PC-9 (cell line): ENCODE measurements around the gene RFK. TPM values are rescaled to one million over a fixed set of nuclear protein-coding genes. Genes with fewer than 3 reads are reported as not detected.

Experiments used
- BruUV-seq: library from RNA; stranded (reverse); fragments of 400-500 nt; replicated peaks from 2 replicates; lab custom pipeline; 2021; lab: Mats Ljungman, UMichigan
- CTCF ChIA-PET: fragments of 300-600 bp; sonication (Branson Sonifier 250); formaldehyde crosslinking; loops from one replicate; lab custom pipeline; 2022; ENCODE audit warnings: antibody characterized with exemption; lab: Charles Lee
- POLR2A ChIA-PET: fragments of 300-600 bp; sonication (Branson Sonifier 250); formaldehyde crosslinking; loops from one replicate; lab custom pipeline; 2022; ENCODE audit warnings: antibody characterized with exemption; ENCODE audit not compliant: unreplicated experiment; lab: Charles Lee
- DNase-seq, 2 experiments: peaks; one replicate each; pipeline versions ENCODE4 v3.0.0 to v3.0.0-alpha.2; 2015 to 2022; ENCODE audit warnings: mixed read lengths in 1 of 2
- H2AFZ ChIP-seq: fragments of 200-600 bp; sonication (generic); 2 replicates; pipeline ENCODE4 v1.8.1; 2017; ENCODE audit warnings: antibody characterized with exemption
- H3F3A ChIP-seq: fragments of 200-600 bp; sonication (generic); 2 replicates; pipeline ENCODE4 v1.8.1; 2017; ENCODE audit warnings: antibody characterized with exemption, mild to moderate bottlenecking, low read depth; ENCODE audit not compliant: insufficient read depth
- H3K27ac ChIP-seq: fragments of 200-600 bp; sonication (generic); 2 replicates; pipeline ENCODE4 v1.6.1; 2016; ENCODE audit warnings: mixed run types
- H3K27me3 ChIP-seq: fragments of 200-600 bp; sonication (generic); 2 replicates; pipeline ENCODE4 v1.6.1; 2016; ENCODE audit warnings: low read depth, mixed run types; ENCODE audit not compliant: insufficient read depth
- H3K36me3 ChIP-seq: fragments of 200-600 bp; sonication (generic); 2 replicates; pipeline ENCODE4 v1.6.1; 2016; ENCODE audit warnings: low read depth, mixed run types
- H3K4me1 ChIP-seq: fragments of 200-600 bp; sonication (generic); replicated peaks from 2 replicates; pipeline ENCODE4 v1.6.1; 2016; ENCODE audit warnings: mixed run types; ENCODE audit not compliant: insufficient read depth
- H3K4me2 ChIP-seq: fragments of 200-600 bp; sonication (generic); 2 replicates; pipeline ENCODE4 v1.6.1; 2017; ENCODE audit warnings: mixed run types
- H3K4me3 ChIP-seq: fragments of 200-600 bp; sonication (generic); 2 replicates; pipeline ENCODE4 v1.6.1; 2016; ENCODE audit warnings: mixed run types
- H3K79me2 ChIP-seq: fragments of 200-600 bp; sonication (generic); 2 replicates; pipeline ENCODE4 v1.6.1; 2017; ENCODE audit warnings: low read depth, mixed run types
- H3K9me2 ChIP-seq: fragments of 200-600 bp; sonication (generic); 2 replicates; pipeline ENCODE4 v1.8.1; 2017; ENCODE audit warnings: mild to moderate bottlenecking; ENCODE audit not compliant: insufficient read depth
- H3K9me3 ChIP-seq: fragments of 200-600 bp; sonication (generic); 2 replicates; pipeline ENCODE4 v1.8.1; 2016; ENCODE audit warnings: low read depth; ENCODE audit not compliant: insufficient read depth
- H4K20me1 ChIP-seq: fragments of 200-600 bp; sonication (generic); 2 replicates; pipeline ENCODE4 v1.8.1; 2017; ENCODE audit not compliant: insufficient read depth
- CTCF ChIP-seq: fragments of 200-600 bp; sonication (generic); conservative IDR thresholded peaks from 2 replicates; pipeline ENCODE4 v1.6.1; 2017; ENCODE audit warnings: mixed run types, antibody characterized with exemption, mild to moderate bottlenecking, moderate library complexity
- EZH2 ChIP-seq: fragments of 200-600 bp; sonication (generic); IDR thresholded peaks from 2 replicates; pipeline ENCODE4 v1.8.0; 2017; ENCODE audit warnings: antibody characterized with exemption, low read depth
- intact Hi-C: fragments of 100-400 bp; cut with micrococcal nuclease; formaldehyde crosslinking; loops from one replicate; pipeline ENCODE4 v1.10.0; 2022; ENCODE audit not compliant: unreplicated experiment
- total RNA-seq: library from RNA; stranded (reverse); gene quantifications from 2 replicates; pipeline ENCODE4 v1.2.3, GENCODE V29; 2021

RFK gene
- total RNA-seq, 1 experiment from 2014 or later = 20.6 TPM

DNA sequence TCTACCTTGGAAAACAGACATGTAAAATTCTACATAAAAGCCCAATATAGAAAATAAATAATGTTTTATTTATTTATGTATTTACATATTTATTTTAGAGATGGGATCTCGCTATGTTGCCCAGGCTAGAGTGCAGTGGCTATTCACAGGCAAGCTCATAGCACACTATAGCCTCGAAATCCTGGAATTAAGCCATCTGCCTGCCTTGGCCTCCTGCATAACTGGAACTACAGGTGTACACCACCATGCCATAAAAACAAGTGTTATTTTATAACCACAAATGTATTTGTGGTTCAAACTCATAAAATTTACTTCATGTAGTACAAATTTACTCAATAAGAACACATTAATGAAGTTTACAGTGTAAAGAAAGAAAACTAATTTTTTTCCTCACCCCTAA, 7.0 kb upstream of the RFK start:
- intact Hi-C loops = no loop called here
- Histone ChIP-seq H3K27me3 (no peaks in the 10 kb centered on the region), H3K4me3 (no peak overlapping the region; the same call in 1 of the 2 replicates), H3K9me2 (no peaks in the 10 kb centered on the region), H3K4me1 (peaks cover 37% of the 10 kb centered on the region), H4K20me1 (no peaks in the 10 kb centered on the region), H3K36me3 (no peaks in the 10 kb centered on the region), H3K4me2 (peak overlapping the region; percentile 62; the same call in 1 of the 2 replicates), H3K27ac (peak overlapping the region; percentile 83), H3F3A (peaks cover 23% of the 10 kb centered on the region), H3K79me2 (no peaks in the 10 kb centered on the region), H3K9me3 (no peaks in the 10 kb centered on the region), H2AFZ (no peak overlapping the region)
- ChIA-PET CTCF (interaction anchor here (0.6 to 1.0 kb wide), 2 partner anchors 80 to 302 kb away, joined by 3 read pairs; no protein-coding TSS in a partner anchor), POLR2A (interaction anchor here (0.6 kb wide), 2 partner anchors 44 to 58 kb away, joined by 3 read pairs; partner anchors contain the start of gene GCNT1)
- no TSS peak for BruUV-seq
- TF ChIP-seq CTCF (no peak), EZH2 (no peak)
- DNase-seq = no peak

DNA sequence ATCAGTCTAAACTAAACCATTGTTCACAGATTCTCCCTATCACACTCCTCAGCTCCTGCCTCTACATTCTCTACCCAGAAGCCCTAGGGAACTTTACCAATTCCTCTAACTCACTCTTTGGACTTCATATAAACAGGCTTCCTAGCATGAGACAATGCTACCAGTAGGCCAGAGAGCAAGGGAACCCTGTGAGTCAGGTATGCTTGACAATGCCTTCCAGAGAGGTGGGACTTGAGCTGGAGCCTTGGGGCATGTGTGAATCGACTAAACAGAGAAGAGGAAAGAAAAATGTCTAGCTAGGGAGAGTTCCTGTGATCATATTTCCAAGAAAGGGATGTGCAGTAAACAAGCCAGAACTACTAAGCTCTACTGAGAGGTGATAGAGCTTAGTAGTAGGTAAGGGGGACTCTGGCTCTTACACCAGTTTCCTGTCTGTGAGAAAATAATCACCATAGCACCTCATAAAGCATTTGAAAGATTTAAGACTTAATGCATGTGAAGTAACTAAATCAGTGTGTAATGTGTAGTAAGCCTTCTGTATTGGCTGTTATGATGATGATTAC, 6.4 kb upstream of the RFK start:
- no peaks in the 10 kb centered on the region for H3K9me3 ChIP-seq
- H3F3A ChIP-seq = peaks cover 23% of the 10 kb centered on the region
- intact Hi-C loops = no loop called here
- peak; percentile 67 to 95 for DNase-seq
- H3K4me3 ChIP-seq = no peak overlapping the region; the same call in 1 of the 2 replicates
- peak overlapping the region; percentile 69 for H2AFZ ChIP-seq
- H4K20me1 ChIP-seq = no peaks in the 10 kb centered on the region
- no TSS peak for BruUV-seq
- H3K27me3 ChIP-seq = no peaks in the 10 kb centered on the region
- peak overlapping the region; percentile 83 for H3K27ac ChIP-seq
- no peak for TF ChIP-seq CTCF
- TF ChIP-seq EZH2 = no peak
- ChIA-PET POLR2A (interaction anchor here (0.6 kb wide), 3 partner anchors 45 to 1171 kb away, joined by 3 to 5 read pairs (median 3); partner anchors contain the start of gene GCNT1), CTCF (interaction anchor here (0.5 to 1.0 kb wide), 3 partner anchors 80 to 1231 kb away, joined by 3 to 12 read pairs (median 3); no protein-coding TSS in a partner anchor)
- no peaks in the 10 kb centered on the region for H3K79me2 ChIP-seq
- peaks cover 43% of the 10 kb centered on the region for H3K4me1 ChIP-seq
- H3K36me3 ChIP-seq = no peaks in the 10 kb centered on the region
- peak overlapping the region; percentile 62 for H3K4me2 ChIP-seq
- no peaks in the 10 kb centered on the region for H3K9me2 ChIP-seq

- CTCF ChIA-PET = interaction anchor here (0.5 kb wide), 1 partner anchor 1230 kb away, joined by 12 read pairs; no protein-coding TSS in a partner anchor
- Histone ChIP-seq H3K79me2 (no peaks in the 10 kb centered on the region), H3K9me2 (no peaks in the 10 kb centered on the region), H3F3A (peaks cover 29% of the 10 kb centered on the region), H3K4me1 (peaks cover 48% of the 10 kb centered on the region), H2AFZ (no peak overlapping the region), H3K4me3 (no peak overlapping the region), H3K4me2 (peak overlapping the region; percentile 62), H3K36me3 (no peaks in the 10 kb centered on the region), H3K27ac (peak overlapping the region; percentile 83), H4K20me1 (no peaks in the 10 kb centered on the region), H3K9me3 (no peaks in the 10 kb centered on the region), H3K27me3 (no peaks in the 10 kb centered on the region)
- no peak for DNase-seq
- BruUV-seq = no TSS peak
- intact Hi-C loops = no loop called here
- POLR2A ChIA-PET = interaction anchor here (0.6 kb wide), 1 partner anchor 1170 kb away, joined by 5 read pairs; no protein-coding TSS in a partner anchor
- TF ChIP-seq CTCF (no peak), EZH2 (no peak)
Measured at GRCh38 chr9:76399856-76400255, 5.6 kb upstream of the RFK start.
